ENCODE data around the gene POP4. TPM values are rescaled to one million over a fixed set of nuclear protein-coding genes. Genes with fewer than 3 reads are reported as not detected.

Gene POP4
- total RNA-seq, 1 experiment from 2014 or later: 170 TPM

- no peak for DNase-seq (ENCODE audit: low read depth)
Observed at GRCh38 chr19:29660835-29661234, 54.8 kb downstream of the POP4 start.

- DNase-seq (ENCODE audit: low read depth): no peak
Observed at GRCh38 chr19:29662278-29662603, 56.2 kb downstream of the POP4 start.

GRCh38 chr19:29662604-29663404 lies 56.7 kb downstream of the POP4 start:
- peak; percentile 86 for DNase-seq (ENCODE audit: low read depth)

- DNase-seq (ENCODE audit: low read depth): no peak
Observed at GRCh38 chr19:29663861-29664752, 58.0 kb downstream of the POP4 start.

- no peak for DNase-seq (ENCODE audit: low read depth)
Observed at GRCh38 chr19:29664753-29665214, 58.7 kb downstream of the POP4 start.

GRCh38 chr19:29665215-29665825 lies 59.2 kb downstream of the POP4 start, which contains the start of gene PLEKHF1:
Gene PLEKHF1, plus strand, starts transcription at chr19:29665461. Its CDS starts 8,379 bp downstream, at chr19:29673840.
- peak; percentile 72 for DNase-seq (ENCODE audit: low read depth)

- DNase-seq (ENCODE audit: low read depth): peak; percentile 48
Observed at GRCh38 chr19:29665826-29666577, 59.9 kb downstream of the POP4 start.

Other genes starting within 250 kb of the POP4 start
- gene VSTM2B, start 80.3 kb upstream of the POP4 start, total RNA-seq (2014; rRNA removed; shearing (Covaris generic)): not detected in 2 replicates
- gene PLEKHF1, start 59.2 kb downstream of the POP4 start, total RNA-seq (2014; rRNA removed; shearing (Covaris generic)): 15.5 and 16.1 TPM in 2 replicates
- gene C19orf12, start 109.0 kb downstream of the POP4 start, total RNA-seq (2014; rRNA removed; shearing (Covaris generic)): 34.3 and 34.5 TPM in 2 replicates
- gene CCNE1, start 205.7 kb downstream of the POP4 start, total RNA-seq (2014; rRNA removed; shearing (Covaris generic)): 10.8 and 14.2 TPM in 2 replicates